HG02884 (cell line): Measurements from ENCODE around the gene ZNF77.
"Not testable (repeated sequence)": the region's sequence is repeated elsewhere in the genome, so short reads cannot be mapped to it uniquely, and the experiment has no call there.

Experiments used
- ATAC-seq: cut with Tn5 transposase; IDR thresholded peaks from one replicate; pipeline ENCODE4 v1.9.1; 2021; ENCODE audit warnings: mild to moderate bottlenecking, moderate library complexity; ENCODE audit not compliant: unreplicated experiment

Gene ZNF77

GRCh38 chr19:2970201-2970835 lies 25.5 kb upstream of the ZNF77 start:
- ATAC-seq = no peak

- ATAC-seq = no peak
Measured at GRCh38 chr19:2969104-2969504, 24.3 kb upstream of the ZNF77 start.

- ATAC-seq = no peak
Measured at GRCh38 chr19:2967972-2968371, 23.2 kb upstream of the ZNF77 start.

DNA sequence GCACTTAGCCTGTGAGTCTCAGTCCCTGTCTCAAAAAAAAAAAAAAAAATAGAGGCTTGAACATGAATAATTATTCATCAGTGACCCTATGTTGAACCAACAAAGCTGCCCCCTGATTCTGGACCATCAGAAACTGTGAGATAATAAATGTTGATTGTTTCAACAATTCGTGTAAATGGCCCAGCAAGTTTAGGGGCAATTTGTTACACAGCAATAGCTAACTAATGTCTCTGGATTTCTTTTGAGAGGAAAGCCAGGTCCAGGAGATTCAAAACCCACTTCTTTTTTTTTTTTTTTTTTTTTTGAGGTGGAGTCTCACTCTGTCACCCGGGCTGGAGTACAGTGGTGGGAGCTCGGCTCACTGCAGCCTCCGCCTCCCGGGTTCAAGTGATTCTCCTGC lies 20.1 kb upstream of the ZNF77 start:
- no peak for ATAC-seq

DNA sequence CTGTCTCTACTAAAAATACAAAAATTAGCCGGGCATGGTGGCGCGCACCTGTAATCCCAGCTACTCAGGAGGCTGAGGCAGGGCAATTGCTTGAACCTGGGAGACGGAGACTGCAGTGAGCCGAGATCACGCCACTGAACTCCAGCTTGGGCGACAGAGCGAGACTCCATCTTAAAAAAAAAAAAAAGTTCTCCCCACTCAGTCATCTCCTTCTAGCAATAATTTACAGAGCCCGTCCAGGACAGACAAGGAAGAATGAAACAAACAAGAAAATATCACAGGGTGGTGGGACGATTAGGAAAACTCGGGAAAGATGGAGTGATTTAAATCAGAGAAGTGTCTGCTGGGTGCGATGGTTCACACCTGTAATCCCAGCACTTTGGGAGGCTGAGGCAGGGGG lies 18.9 kb upstream of the ZNF77 start:
- not testable (repeated sequence) for ATAC-seq

- no peak for ATAC-seq
Measured at GRCh38 chr19:2963122-2963521, 18.4 kb upstream of the ZNF77 start.

DNA sequence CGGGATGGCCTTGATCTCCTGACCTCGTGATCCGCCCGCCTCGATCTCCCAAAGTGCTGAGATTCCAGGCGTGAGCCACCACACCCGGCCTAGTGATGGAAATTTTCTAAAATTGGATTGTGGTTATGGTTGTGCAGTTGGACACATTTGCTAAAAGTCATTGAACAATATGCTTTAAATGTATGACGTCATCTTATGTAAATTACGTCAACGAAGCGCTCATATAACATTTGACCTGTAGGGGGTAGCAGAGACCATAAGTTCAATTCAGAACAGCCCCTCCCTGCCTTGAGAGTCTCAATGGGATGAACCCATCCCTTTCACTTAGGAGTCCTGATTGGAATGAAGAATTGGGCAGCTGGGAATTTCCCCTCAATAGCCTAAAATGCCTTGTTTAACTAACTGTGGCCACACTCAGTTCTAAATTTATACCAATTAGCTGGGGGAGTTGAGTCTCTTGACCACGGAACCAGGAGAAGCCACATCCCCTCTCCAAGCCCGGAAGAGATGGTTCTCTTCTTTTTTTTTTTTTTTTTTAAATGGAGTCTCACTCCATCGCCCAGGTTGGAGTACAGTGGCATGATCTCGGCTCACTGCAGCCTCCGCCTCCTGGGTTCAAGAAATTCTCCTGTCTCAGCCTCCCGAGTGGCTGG lies 17.4 kb upstream of the ZNF77 start:
- no peak for ATAC-seq

DNA sequence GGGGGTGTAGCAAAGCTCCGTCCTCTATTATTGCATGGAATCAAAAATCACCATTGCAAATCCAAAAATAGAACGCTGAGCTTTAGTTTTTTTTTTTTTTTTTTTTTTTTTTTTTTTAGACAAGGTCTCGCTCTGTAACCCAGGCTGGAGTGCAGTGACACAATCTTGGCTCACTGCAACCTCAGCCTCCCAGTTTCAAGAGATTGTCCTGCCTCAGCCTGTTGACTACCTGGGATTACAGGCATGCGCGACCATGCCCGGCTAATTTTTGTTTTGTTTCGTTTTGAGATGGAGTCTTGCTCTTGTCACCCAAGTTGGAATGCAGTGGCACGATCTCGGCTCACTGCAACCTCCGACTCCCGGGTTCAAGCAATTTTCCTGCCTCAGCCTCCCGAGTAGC lies 15.3 kb upstream of the ZNF77 start:
- ATAC-seq = no peak

DNA sequence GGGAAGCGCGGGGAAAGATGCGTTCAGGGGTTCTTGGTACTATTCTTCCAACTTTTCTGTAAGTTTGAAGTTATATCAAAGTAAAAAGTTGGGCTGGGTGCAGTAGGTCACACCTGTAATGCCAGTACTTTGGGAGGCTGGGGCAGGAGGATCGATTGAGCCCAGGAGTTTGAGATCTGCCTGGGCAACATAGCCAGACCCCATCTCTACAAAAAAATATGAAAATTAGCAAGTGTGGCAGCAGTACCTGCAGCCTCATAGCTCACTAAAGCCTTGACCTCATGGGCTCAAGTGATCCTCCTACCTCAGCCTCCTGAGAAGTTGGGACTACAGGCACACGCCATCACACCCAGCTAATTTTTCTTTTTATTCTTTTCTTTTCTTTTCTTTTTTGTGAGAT lies 12.4 kb upstream of the ZNF77 start:
- ATAC-seq = no peak

DNA sequence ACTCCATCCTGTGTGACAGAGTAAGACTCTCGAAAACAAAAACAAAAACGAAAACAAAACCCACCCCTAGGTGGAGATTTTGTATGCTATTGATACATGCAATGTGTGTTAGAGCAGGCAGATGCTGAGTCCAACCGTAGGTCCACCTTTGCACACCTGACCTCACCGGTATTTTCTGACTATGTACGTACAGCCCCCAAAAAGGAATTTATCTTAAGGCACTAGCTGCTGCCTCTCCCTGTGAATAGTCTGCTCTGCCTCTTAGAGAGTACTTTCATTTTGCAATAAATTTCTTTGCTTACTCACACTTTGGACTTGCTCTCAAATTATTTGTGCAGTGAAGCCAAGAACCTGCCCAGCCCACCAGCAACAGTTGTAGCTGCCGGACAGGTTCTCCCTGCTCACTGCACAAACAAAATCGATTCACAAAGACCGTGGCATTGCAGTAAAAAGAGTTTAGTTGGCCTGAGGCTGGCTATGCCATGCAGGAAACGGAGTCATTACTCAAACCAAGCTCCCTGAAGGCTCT lies 8.2 kb upstream of the ZNF77 start:
- no peak for ATAC-seq

GRCh38 chr19:2950286-2951124 lies 5.7 kb upstream of the ZNF77 start:
- peak; percentile 92 for ATAC-seq

- ATAC-seq = no peak
Measured at GRCh38 chr19:2949939-2950285, 5.1 kb upstream of the ZNF77 start.

- ATAC-seq = no peak
Measured at GRCh38 chr19:2945575-2946184, 909 bp upstream of the ZNF77 start.

DNA sequence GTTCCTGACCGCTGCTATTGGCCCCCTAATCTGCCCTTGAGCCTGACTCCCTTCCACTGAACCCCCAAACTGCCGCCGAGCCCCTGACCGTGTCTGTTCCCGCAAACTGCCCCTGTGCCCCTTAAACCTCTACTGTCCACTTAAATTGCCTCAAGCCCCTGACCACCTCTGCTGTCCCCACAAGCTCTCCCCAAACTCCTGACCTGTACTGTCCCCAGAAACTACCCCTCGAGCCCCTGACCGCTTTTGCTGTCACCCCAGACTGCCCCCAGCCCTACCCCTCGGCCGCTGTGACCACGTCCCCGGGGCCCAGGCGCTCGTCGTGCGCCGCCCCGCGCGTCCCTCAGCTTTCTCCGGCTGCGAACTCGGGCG lies 382 bp downstream of the ZNF77 start:
- no peak for ATAC-seq

DNA sequence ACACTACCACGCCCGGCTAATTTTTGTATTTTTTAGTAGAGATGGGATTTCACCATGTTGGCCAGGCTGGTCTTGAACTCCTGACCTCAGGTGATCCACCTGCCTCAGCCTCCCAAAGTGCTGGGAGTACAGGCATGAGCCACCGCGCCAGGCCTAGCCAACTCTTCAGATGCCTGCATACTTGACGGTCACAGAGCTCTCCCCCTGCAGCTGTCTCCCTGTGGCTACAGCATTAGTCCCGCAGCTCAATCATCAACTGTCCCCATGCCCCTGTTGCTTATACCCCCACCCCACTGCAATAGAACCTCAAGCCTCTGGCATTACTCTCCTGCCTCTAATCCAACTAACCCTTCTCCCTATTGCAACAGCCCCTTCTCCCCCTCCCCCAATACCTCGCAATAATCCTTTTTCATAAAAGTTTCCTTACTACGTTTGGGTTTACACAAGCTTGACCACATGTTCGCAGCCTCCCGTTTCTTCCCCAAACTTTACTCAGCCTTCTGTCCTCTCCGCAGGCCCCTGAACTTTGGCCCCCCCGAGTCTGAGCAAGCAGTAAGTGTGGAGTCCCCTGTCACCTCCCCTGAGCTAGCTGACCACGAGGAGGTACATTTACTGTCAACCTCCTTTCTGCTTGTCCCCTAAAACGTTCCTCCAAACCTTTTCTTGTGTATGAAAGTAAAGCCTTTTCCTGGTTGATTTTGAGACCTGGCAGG lies 1.7 kb downstream of the ZNF77 start:
- no peak for ATAC-seq

DNA sequence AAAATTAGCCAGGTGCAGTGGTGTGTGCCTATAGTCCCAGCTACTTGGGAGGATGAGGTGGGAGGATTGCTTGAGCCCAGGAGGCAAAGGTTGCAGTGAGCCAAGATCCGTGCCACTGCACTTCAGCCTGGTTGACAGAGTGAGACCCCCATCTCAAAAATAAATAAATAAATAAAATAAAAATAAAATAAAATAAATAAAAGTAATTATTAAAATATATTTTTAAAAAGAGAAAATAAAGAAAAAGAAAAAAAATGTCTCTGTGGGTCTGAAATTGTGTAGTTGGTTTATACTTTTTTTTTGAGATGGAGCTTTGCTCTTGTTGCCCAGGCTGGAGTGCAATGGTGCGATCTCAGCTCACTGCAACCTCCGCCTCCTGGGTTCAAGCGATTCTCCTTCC lies 8.9 kb downstream of the ZNF77 start:
- not testable (repeated sequence) for ATAC-seq

GRCh38 chr19:2933490-2933910 lies 11.3 kb downstream of the ZNF77 start:
- no peak for ATAC-seq

GRCh38 chr19:2927032-2927430 lies 17.7 kb downstream of the ZNF77 start:
- no peak for ATAC-seq

DNA sequence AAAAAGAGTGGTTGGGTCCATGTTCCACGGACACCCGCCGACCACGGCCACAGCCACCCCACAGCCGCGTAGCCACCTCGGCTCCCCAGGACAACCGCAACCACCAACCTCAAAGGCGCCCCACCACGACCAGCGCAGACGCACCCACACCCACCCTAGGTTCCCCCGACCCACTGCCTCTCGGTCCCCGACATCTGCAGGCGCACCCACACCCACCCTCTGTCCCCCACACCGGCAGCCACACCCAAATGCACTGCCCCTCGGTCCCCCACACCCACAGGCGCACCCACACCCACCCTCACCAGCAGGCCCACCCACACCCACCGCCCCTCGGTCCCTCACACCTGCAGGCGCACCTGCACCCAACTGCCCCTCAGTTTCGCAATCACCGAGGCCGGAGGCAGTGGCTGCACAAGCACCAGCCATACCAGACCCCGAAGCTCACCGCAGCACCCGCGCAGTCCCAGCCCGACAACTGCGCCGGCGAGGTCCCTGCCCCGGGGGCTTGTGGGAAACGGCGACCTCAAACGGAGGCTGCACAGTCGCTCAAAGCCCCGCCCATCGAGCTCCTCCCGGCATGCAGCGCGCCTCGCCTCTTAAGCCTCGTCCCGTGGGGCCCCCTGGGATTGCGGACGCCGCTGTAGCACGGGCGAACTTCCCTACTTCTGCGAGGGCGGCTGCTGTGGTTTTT lies 18.3 kb downstream of the ZNF77 start:
- ATAC-seq = no peak

- no peak for ATAC-seq
Measured at GRCh38 chr19:2923510-2923909, 21.3 kb downstream of the ZNF77 start.
